Breast epithelium (tissue), 4 donors: Measurements from ENCODE around the gene ZNF503. TPM values are rescaled to one million over a fixed set of nuclear protein-coding genes. Genes with fewer than 3 reads are reported as not detected.

ENCODE experiments used
- DNase-seq, 2 donors: peaks; one replicate each; pipeline ENCODE4 v3.0.0-alpha.2; 2019; ENCODE audit warnings: low spot score in 2 of 2
- H3K27ac ChIP-seq, 2 donors: fragments of 200-600 bp; sonication (generic) in 1 of 2; one replicate each; pipeline ENCODE4 v1.5.1; 2016 to 2019; ENCODE audit warnings: mild to moderate bottlenecking in 1 of 2
- H3K27me3 ChIP-seq, 2 donors: fragments of 200-600 bp; sonication (generic) in 1 of 2; one replicate each; pipeline versions ENCODE4 v1.5.1 to v1.6.0; 2017 to 2019; ENCODE audit warnings: control low read depth in 1 of 2, mild to moderate bottlenecking in 1 of 2
- H3K36me3 ChIP-seq: fragments of 200-600 bp; one replicate; pipeline ENCODE4 v1.5.1; 2019
- H3K4me1 ChIP-seq, 2 donors: fragments of 200-600 bp; sonication (generic); one replicate each; pipeline ENCODE4 v1.5.1; 2016 to 2019; ENCODE audit warnings: control low read depth in 1 of 2
- H3K4me3 ChIP-seq, 3 donors: fragments of 200-600 bp; sonication (generic); 1 replicate in 2 of 3; 2 replicates in 1 of 3; pipeline ENCODE4 v1.5.1; 2016 to 2019; ENCODE audit warnings: mild to moderate bottlenecking in 3 of 3, moderate library complexity in 2 of 3
- H3K9me3 ChIP-seq, 2 donors: fragments of 200-600 bp; sonication (generic) in 1 of 2; one replicate each; pipeline ENCODE4 v1.5.1; 2016 to 2019; ENCODE audit warnings: control low read depth in 1 of 2
- CTCF ChIP-seq, 3 donors: fragments of 450-650 bp; IDR thresholded peaks; one replicate each; pipeline ENCODE4 v1.5.1; 2016 to 2017; ENCODE audit warnings: antibody characterized with exemption in 3 of 3, mild to moderate bottlenecking in 3 of 3, moderate library complexity in 3 of 3
- POLR2A ChIP-seq: fragments of 450-650 bp; IDR thresholded peaks from one replicate; pipeline ENCODE4 v1.6.1; 2016; ENCODE audit warnings: antibody characterized with exemption, mild to moderate bottlenecking, moderate library complexity
- POLR2AphosphoS5 ChIP-seq, 3 donors: sonication (generic); formaldehyde crosslinking; IDR thresholded peaks; one replicate each; pipeline ENCODE4 v1.6.1; 2017; ENCODE audit warnings: antibody characterized with exemption in 3 of 3
- intact Hi-C: fragments of 100-400 bp; cut with DNase I; formaldehyde crosslinking; loops from one replicate; pipeline ENCODE4 v1.15.1; 2023; ENCODE audit warnings: low total_unique reads
- total RNA-seq, 3 donors: library from RNA; depleted of rRNA; stranded (reverse); fragments of >200 nt; gene quantifications; one replicate each; pipeline ENCODE4 v1.1.0, GENCODE V29; 2016

ZNF503 gene
- total RNA-seq, 3 donors from 2014 or later: 3.6 to 10.9 (median 7.6) TPM

GRCh38 chr10:75435291-75435690 lies 33.7 kb upstream of the ZNF503 start:
- Histone ChIP-seq H3K27me3 (no peaks in the 10 kb centered on the region), H3K27ac (no peak overlapping the region), H3K36me3 (no peaks in the 10 kb centered on the region), H3K9me3 (no peaks in the 10 kb centered on the region), H3K4me1 (peaks cover 0 to 5% of the 10 kb centered on the region in 2 donors), H3K4me3 (no peak overlapping the region)
- no peak for DNase-seq
- TF ChIP-seq POLR2AphosphoS5 (IDR thresholded peaks at IDR 0.05) (no peak), POLR2A (no peak), CTCF (IDR thresholded peaks at IDR 0.05) (no peak)
- intact Hi-C loops: no loop called here

- H3K36me3 ChIP-seq: no peaks in the 10 kb centered on the region
- no peak overlapping the region for H3K4me3 ChIP-seq
- no peak for TF ChIP-seq POLR2A
- TF ChIP-seq POLR2AphosphoS5 (IDR thresholded peaks at IDR 0.05): no peak
- no peak for TF ChIP-seq CTCF (IDR thresholded peaks at IDR 0.05)
- intact Hi-C loops: no loop called here
- H3K9me3 ChIP-seq: no peaks in the 10 kb centered on the region
- DNase-seq: no peak
- peaks cover 0 to 5% of the 10 kb centered on the region in 2 donors for H3K4me1 ChIP-seq
- no peaks in the 10 kb centered on the region for H3K27me3 ChIP-seq
- no peak overlapping the region for H3K27ac ChIP-seq
These were observed 32.7 kb upstream of the ZNF503 start for GRCh38 chr10:75434291-75434690.

GRCh38 chr10:75433216-75433615 lies 31.7 kb upstream of the ZNF503 start:
- Histone ChIP-seq H3K27me3 (no peaks in the 10 kb centered on the region), H3K9me3 (no peaks in the 10 kb centered on the region), H3K36me3 (no peaks in the 10 kb centered on the region), H3K4me3 (no peak overlapping the region), H3K4me1 (peaks cover 0 to 5% of the 10 kb centered on the region in 2 donors), H3K27ac (no peak overlapping the region)
- no peak for TF ChIP-seq POLR2A
- no peak for TF ChIP-seq POLR2AphosphoS5 (IDR thresholded peaks at IDR 0.05)
- no peak for TF ChIP-seq CTCF (IDR thresholded peaks at IDR 0.05)
- intact Hi-C loops: no loop called here
- no peak for DNase-seq

GRCh38 chr10:75432763-75433162 lies 31.2 kb upstream of the ZNF503 start:
- H3K4me1 ChIP-seq: peaks cover 0 to 5% of the 10 kb centered on the region in 2 donors
- no peak overlapping the region for H3K4me3 ChIP-seq
- H3K36me3 ChIP-seq: no peaks in the 10 kb centered on the region
- TF ChIP-seq POLR2AphosphoS5 (IDR thresholded peaks at IDR 0.05) (no peak), POLR2A (no peak), CTCF (IDR thresholded peaks at IDR 0.05) (no peak)
- DNase-seq: no peak
- H3K27me3 ChIP-seq: no peaks in the 10 kb centered on the region
- intact Hi-C loops: no loop called here
- no peak overlapping the region for H3K27ac ChIP-seq
- H3K9me3 ChIP-seq: no peaks in the 10 kb centered on the region

GRCh38 chr10:75432176-75432575 lies 30.6 kb upstream of the ZNF503 start:
- no peaks in the 10 kb centered on the region for H3K9me3 ChIP-seq
- no peaks in the 10 kb centered on the region for H3K36me3 ChIP-seq
- no peaks in the 10 kb centered on the region for H3K27me3 ChIP-seq
- DNase-seq: no peak
- H3K4me3 ChIP-seq: peak overlapping the region; percentile 61 to 80 (median 63)
- intact Hi-C loops: no loop called here
- TF ChIP-seq POLR2A (no peak), POLR2AphosphoS5 (IDR thresholded peaks at IDR 0.05) (no peak), CTCF (IDR thresholded peaks at IDR 0.05) (no peak)
- peaks cover 0 to 5% of the 10 kb centered on the region in 2 donors for H3K4me1 ChIP-seq
- no peak overlapping the region for H3K27ac ChIP-seq
